ENCODE measurements around the gene VAV1. TPM values are rescaled to one million over a fixed set of nuclear protein-coding genes. Genes with fewer than 3 reads are reported as not detected.
A peak's percentile ranks its signal among the peaks of the same experiment; 100 is the strongest.

VAV1 gene
- total RNA-seq, 4 donors from 2014 or later, result 0.83 to 7.6 (median 3.6) TPM

DNA sequence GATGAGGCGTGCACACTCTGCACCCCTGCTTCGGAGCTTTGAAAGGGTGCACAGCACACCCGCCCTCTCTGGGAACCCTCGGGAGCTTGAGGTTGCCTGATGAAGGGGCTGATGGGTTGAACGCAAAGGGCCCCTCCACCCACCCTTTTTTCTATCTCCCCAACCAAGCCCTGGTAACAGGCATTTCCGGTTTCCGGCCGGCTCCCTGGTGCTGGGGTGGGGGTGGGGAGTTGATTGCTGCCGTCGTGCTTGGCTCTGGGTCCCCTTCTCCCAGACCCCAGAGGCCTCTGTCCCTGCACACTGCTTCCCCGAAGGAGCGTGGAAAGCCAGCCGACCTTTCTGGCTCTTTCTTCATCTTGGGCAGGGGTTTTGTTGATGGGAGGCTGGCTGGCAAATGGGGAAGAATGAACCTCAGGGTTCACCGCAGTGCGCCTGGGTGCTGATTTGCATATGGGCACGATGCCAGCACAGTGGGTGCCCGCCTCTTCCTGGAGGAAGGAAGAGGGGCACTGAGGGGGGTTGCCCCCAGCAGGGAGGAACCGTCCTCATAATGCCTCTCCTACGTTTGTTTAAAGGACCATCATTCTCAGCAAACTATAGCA lies 29.1 kb downstream of the VAV1 start:
- peak in 1 of 4 donors; percentile 33 for TF ChIP-seq POLR2A (IDR thresholded peaks at IDR 0.05)
- TF ChIP-seq CTCF (IDR thresholded peaks at IDR 0.05), result no peak
- WGBS, 2 donors, result 5% methylated on average over 10 of the region's 19 CpGs; no CpG with 5 or more reads in 1 of the 2 donors
- Histone ChIP-seq H3K36me3 (no peaks in the 10 kb centered on the region), H3K4me3 (peak overlapping the region; percentile 6 to 59 (median 32)), H3K27me3 (peaks cover 0 to 21% (median 0%) of the 10 kb centered on the region in 4 donors), H3K27ac (peak overlapping the region; percentile 57 to 83 (median 70)), H3K9me3 (no peaks in the 10 kb centered on the region), H3K4me1 (peaks cover 9 to 40% (median 13%) of the 10 kb centered on the region in 3 donors)
- peak; percentile 29 for DNase-seq
- intact Hi-C loops (cut with DNase I), result no loop called here

- WGBS, 2 donors, result 54 to 58% methylated on average over 7 to 8 of the region's 9 CpGs
- TF ChIP-seq CTCF (IDR thresholded peaks at IDR 0.05) (no peak), POLR2A (IDR thresholded peaks at IDR 0.05) (no peak)
Measured at GRCh38 chr19:6802336-6803035, 30.0 kb downstream of the VAV1 start.

DNA sequence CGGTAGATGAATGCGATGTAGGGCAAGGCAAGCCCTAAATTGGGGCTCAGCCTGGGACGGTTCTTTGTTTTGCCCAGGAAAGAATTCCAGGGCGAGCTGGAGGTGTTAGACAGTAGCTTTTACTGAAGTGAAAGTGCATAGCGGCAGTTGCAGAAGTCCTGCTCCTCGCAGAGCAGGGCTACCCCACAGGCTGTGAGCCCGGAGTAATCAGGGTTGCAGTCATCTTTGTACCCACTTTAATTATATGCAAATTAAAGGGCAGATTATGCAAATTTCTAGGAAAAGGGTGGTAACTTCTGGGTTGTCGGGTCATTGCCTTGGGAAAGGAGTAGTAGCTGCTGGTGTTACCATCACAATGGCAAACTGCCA lies 30.5 kb downstream of the VAV1 start:
- Histone ChIP-seq H3K36me3 (no peaks in the 10 kb centered on the region), H3K4me3 (peak overlapping the region in 1 of 4 donors; percentile 38), H3K27ac (peak overlapping the region in 3 of 4 donors; percentile 53 to 83 (median 79)), H3K4me1 (peaks cover 9 to 40% (median 13%) of the 10 kb centered on the region in 3 donors), H3K27me3 (peaks cover 0 to 16% (median 0%) of the 10 kb centered on the region in 4 donors), H3K9me3 (no peaks in the 10 kb centered on the region)
- WGBS, 2 donors, result 48 to 66% methylated on average over 7 to 8 of the region's 8 CpGs
- DNase-seq, result no peak
- TF ChIP-seq POLR2A (IDR thresholded peaks at IDR 0.05) (no peak), CTCF (IDR thresholded peaks at IDR 0.05) (no peak)
- intact Hi-C loops (cut with DNase I), result no loop called here

More at GRCh38 chr19:6802336-6803035, 30.0 kb downstream of the VAV1 start:
- intact Hi-C loops (cut with DNase I), result no loop called here
- no peaks in the 10 kb centered on the region for H3K36me3 ChIP-seq
- peak; percentile 21 for DNase-seq
- peak overlapping the region in 1 of 4 donors; percentile 38 for H3K4me3 ChIP-seq
- peaks cover 9 to 40% (median 13%) of the 10 kb centered on the region in 3 donors for H3K4me1 ChIP-seq
- peak overlapping the region in 3 of 4 donors; percentile 53 to 83 (median 79) for H3K27ac ChIP-seq
- H3K27me3 ChIP-seq, result peaks cover 0 to 16% (median 0%) of the 10 kb centered on the region in 4 donors
- H3K9me3 ChIP-seq, result no peaks in the 10 kb centered on the region

GRCh38 chr19:6806488-6806887 lies 34.0 kb downstream of the VAV1 start:
- intact Hi-C loops (cut with DNase I), result no loop called here
- Histone ChIP-seq H3K27me3 (peaks cover 0 to 20% (median 0%) of the 10 kb centered on the region in 4 donors), H3K4me1 (peaks cover 2 to 32% (median 6%) of the 10 kb centered on the region in 3 donors), H3K4me3 (no peak overlapping the region), H3K27ac (no peak overlapping the region), H3K9me3 (peaks cover 0 to 6% (median 0%) of the 10 kb centered on the region in 3 donors), H3K36me3 (no peaks in the 10 kb centered on the region)
- TF ChIP-seq CTCF (IDR thresholded peaks at IDR 0.05), result no peak
- no peak for TF ChIP-seq POLR2A (IDR thresholded peaks at IDR 0.05)
- 78 to 80% methylated on average over 4 of the region's 4 CpGs for WGBS, 2 donors
- no peak for DNase-seq

DNA sequence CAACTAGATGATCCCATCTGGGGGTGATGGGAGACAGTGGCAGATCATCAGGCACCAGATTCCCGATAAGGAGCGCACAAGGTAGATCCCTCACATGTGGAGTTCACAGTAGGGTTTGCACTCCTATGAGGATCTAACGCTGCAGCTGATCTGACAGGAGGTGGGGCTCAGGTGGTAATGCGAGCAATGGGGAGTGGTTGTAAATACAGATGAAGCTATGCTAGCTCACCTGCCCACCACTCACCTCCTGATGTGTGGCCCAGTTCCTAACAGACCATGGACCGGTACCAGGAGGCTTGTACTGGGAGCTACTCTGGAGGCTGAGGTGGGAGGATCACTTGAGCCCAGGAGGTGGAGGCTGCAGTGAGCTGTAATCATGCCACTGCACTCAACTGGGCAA lies 34.8 kb downstream of the VAV1 start:
- Histone ChIP-seq H3K27ac (no peak overlapping the region), H3K27me3 (peaks cover 0 to 20% (median 0%) of the 10 kb centered on the region in 4 donors), H3K4me3 (no peak overlapping the region), H3K36me3 (no peaks in the 10 kb centered on the region), H3K4me1 (peaks cover 0 to 26% (median 4%) of the 10 kb centered on the region in 3 donors), H3K9me3 (peaks cover 0 to 6% (median 0%) of the 10 kb centered on the region in 3 donors)
- no peak for TF ChIP-seq CTCF (IDR thresholded peaks at IDR 0.05)
- no peak for TF ChIP-seq POLR2A (IDR thresholded peaks at IDR 0.05)
- 87 to 95% methylated on average over 2 to 4 of the region's 5 CpGs for WGBS, 2 donors
- intact Hi-C loops (cut with DNase I), result no loop called here
- DNase-seq, result no peak

All from esophagus squamous epithelium (tissue), 5 donors.